Esophagus squamous epithelium (tissue), 4 donors: ENCODE data around the gene CER1.

ENCODE experiments used
- CTCF ChIP-seq, 6 experiments: fragments of 450-650 bp in 4 of 6; fragments of 200-600 bp in 2 of 6; sonication (generic) in 2 of 6; IDR thresholded peaks; one replicate each; pipeline ENCODE4 v1.5.1; 2016 to 2019; ENCODE audit warnings: antibody characterized with exemption in 6 of 6, mild to moderate bottlenecking in 4 of 6, moderate library complexity in 4 of 6
- POLR2A ChIP-seq, 4 donors: fragments of 450-650 bp; IDR thresholded peaks; one replicate each; pipeline ENCODE4 v1.6.1; 2017; ENCODE audit warnings: antibody characterized with exemption in 4 of 4, mild to moderate bottlenecking in 4 of 4, moderate library complexity in 3 of 4

- no peak for TF ChIP-seq CTCF (IDR thresholded peaks at IDR 0.05)
- TF ChIP-seq POLR2A (IDR thresholded peaks at IDR 0.05): no peak
These were observed 33.8 kb upstream of the CER1 start for GRCh38 chr9:14756291-14756690.
